ENCODE data around the gene CCDC92B.
"Not testable (repeated sequence)": the region's sequence is repeated elsewhere in the genome, so short reads cannot be mapped to it uniquely, and the experiment has no call there.

The CCDC92B gene

GRCh38 chr17:2703606-2704005 is 45.8 kb downstream of the CCDC92B start:
- DNase-seq (ENCODE audit: low read depth): no peak

GRCh38 chr17:2703181-2703580 is 46.3 kb downstream of the CCDC92B start:
- DNase-seq (ENCODE audit: low read depth): no peak

GRCh38 chr17:2701996-2702741 is 47.3 kb downstream of the CCDC92B start:
- no peak for DNase-seq (ENCODE audit: low read depth)

- no peak for DNase-seq (ENCODE audit: low read depth)
Observed at GRCh38 chr17:2701161-2701995, 48.1 kb downstream of the CCDC92B start.

GRCh38 chr17:2700491-2701141 is 48.8 kb downstream of the CCDC92B start:
- no peak for DNase-seq (ENCODE audit: low read depth)

GRCh38 chr17:2700030-2700490 is 49.4 kb downstream of the CCDC92B start:
- no peak for DNase-seq (ENCODE audit: low read depth)

GRCh38 chr17:2699216-2699805 is 50.1 kb downstream of the CCDC92B start:
- not testable (repeated sequence) for DNase-seq (ENCODE audit: low read depth)

GRCh38 chr17:2697611-2698162 is 51.8 kb downstream of the CCDC92B start:
- DNase-seq (ENCODE audit: low read depth): no peak

- no peak for DNase-seq (ENCODE audit: low read depth)
Observed at GRCh38 chr17:2695961-2696760, 53.3 kb downstream of the CCDC92B start.

- DNase-seq (ENCODE audit: low read depth): no peak
Observed at GRCh38 chr17:2695243-2695960, 54.0 kb downstream of the CCDC92B start.

- DNase-seq (ENCODE audit: low read depth): no peak
Observed at GRCh38 chr17:2694381-2695242, 54.8 kb downstream of the CCDC92B start.

- DNase-seq (ENCODE audit: low read depth): no peak
Observed at GRCh38 chr17:2693561-2694380, 55.7 kb downstream of the CCDC92B start.

GRCh38 chr17:2692781-2693135 is 56.7 kb downstream of the CCDC92B start:
- no peak for DNase-seq (ENCODE audit: low read depth)

GRCh38 chr17:2691965-2692780 is 57.3 kb downstream of the CCDC92B start:
- no peak for DNase-seq (ENCODE audit: low read depth)

GRCh38 chr17:2691069-2691871 is 58.2 kb downstream of the CCDC92B start:
- no peak for DNase-seq (ENCODE audit: low read depth)

GRCh38 chr17:2690165-2691068 is 59.0 kb downstream of the CCDC92B start:
- no peak for DNase-seq (ENCODE audit: low read depth)

Data from GM04504 (cell line).